Epithelial cell of esophagus (primary cell): Measurements from ENCODE around the gene FASTKD1.

ENCODE experiments used
- DNase-seq: peaks from one replicate; pipeline ENCODE4 v3.0.0; 2010; ENCODE audit warnings: low read depth
- H3K4me3 ChIP-seq: 2 replicates; pipeline ENCODE4 v1.5.1; 2011; ENCODE audit warnings: mild to moderate bottlenecking, low read length, control low read depth
- CTCF ChIP-seq: IDR thresholded peaks from 2 replicates; pipeline ENCODE4 v1.5.1; 2011; ENCODE audit warnings: low read depth, mild to moderate bottlenecking, low read length, control low read depth, inconsistent platforms; ENCODE audit not compliant: insufficient read depth; ENCODE audit errors: missing control alignments

The FASTKD1 gene

GRCh38 chr2:169504651-169505050 is 69.0 kb downstream of the FASTKD1 start:
- TF ChIP-seq CTCF = no peak
- no peak for DNase-seq
- H3K4me3 ChIP-seq = no peak overlapping the region

- TF ChIP-seq CTCF = no peak
- no peak overlapping the region for H3K4me3 ChIP-seq
- no peak for DNase-seq
These were observed 78.2 kb downstream of the FASTKD1 start for GRCh38 chr2:169495310-169495928.

GRCh38 chr2:169493360-169493759 is 80.3 kb downstream of the FASTKD1 start:
- no peak for TF ChIP-seq CTCF
- no peak overlapping the region for H3K4me3 ChIP-seq
- DNase-seq = no peak

- no peak overlapping the region for H3K4me3 ChIP-seq
- no peak for DNase-seq
- TF ChIP-seq CTCF = no peak
These were observed 82.3 kb downstream of the FASTKD1 start for GRCh38 chr2:169491378-169491777.

- no peak for DNase-seq
- TF ChIP-seq CTCF = no peak
- H3K4me3 ChIP-seq = no peak overlapping the region
These were observed 82.8 kb downstream of the FASTKD1 start for GRCh38 chr2:169490834-169491233.

- no peak for DNase-seq
- TF ChIP-seq CTCF = no peak
- H3K4me3 ChIP-seq = no peak overlapping the region
These were observed 87.2 kb downstream of the FASTKD1 start for GRCh38 chr2:169486487-169486886.

- no peak for TF ChIP-seq CTCF
- DNase-seq = no peak
- no peak overlapping the region for H3K4me3 ChIP-seq
These were observed 88.0 kb downstream of the FASTKD1 start for GRCh38 chr2:169485650-169486138.
